Inferior parietal cortex (tissue), 1 donor: ENCODE measurements around the gene TMEM51.
A peak's percentile ranks its signal among the peaks of the same experiment; 100 is the strongest.

Source experiments
- DNase-seq: peaks from one replicate; pipeline ENCODE4 v3.0.0-alpha.2; 2016; ENCODE audit errors: extremely low spot score

Gene TMEM51

GRCh38 chr1:15196807-15197530, 43.4 kb downstream of the TMEM51 start:
- DNase-seq, result no peak

GRCh38 chr1:15197591-15198447, 44.3 kb downstream of the TMEM51 start:
- no peak for DNase-seq

GRCh38 chr1:15198684-15199083, 45.1 kb downstream of the TMEM51 start:
- no peak for DNase-seq

GRCh38 chr1:15201221-15201620, 47.7 kb downstream of the TMEM51 start:
- no peak for DNase-seq

GRCh38 chr1:15201849-15202551, 48.5 kb downstream of the TMEM51 start:
- no peak for DNase-seq

- no peak for DNase-seq
These were observed 51.4 kb downstream of the TMEM51 start for GRCh38 chr1:15204931-15205330.

- DNase-seq, result no peak
These were observed 52.2 kb downstream of the TMEM51 start for GRCh38 chr1:15205586-15206346.

GRCh38 chr1:15206418-15207030, 53.0 kb downstream of the TMEM51 start:
- DNase-seq, result no peak

GRCh38 chr1:15207031-15207828, 53.7 kb downstream of the TMEM51 start:
- DNase-seq, result peak; percentile 15

GRCh38 chr1:15207829-15208429, 54.4 kb downstream of the TMEM51 start:
- no peak for DNase-seq

- no peak for DNase-seq
These were observed 57.3 kb downstream of the TMEM51 start for GRCh38 chr1:15210651-15211375.

- DNase-seq, result no peak
These were observed 57.9 kb downstream of the TMEM51 start for GRCh38 chr1:15211424-15211823.

- DNase-seq, result no peak
These were observed 58.8 kb downstream of the TMEM51 start for GRCh38 chr1:15212216-15212953.

- no peak for DNase-seq
These were observed 59.4 kb downstream of the TMEM51 start for GRCh38 chr1:15212954-15213291.

GRCh38 chr1:15213341-15213821, 59.8 kb downstream of the TMEM51 start:
- no peak for DNase-seq

- no peak for DNase-seq
These were observed 61.0 kb downstream of the TMEM51 start for GRCh38 chr1:15214527-15214926.

- DNase-seq, result no peak
These were observed 61.6 kb downstream of the TMEM51 start for GRCh38 chr1:15215116-15215515.

- no peak for DNase-seq
These were observed 64.1 kb downstream of the TMEM51 start for GRCh38 chr1:15217654-15218053.
